Naive thymus-derived CD4-positive, alpha-beta T cell (primary cell): Measurements from ENCODE around the gene COTL1. TPM values are rescaled to one million over a fixed set of nuclear protein-coding genes. Genes with fewer than 3 reads are reported as not detected.

Source experiments
- ATAC-seq: fragments of 150-1000 bp; cut with Tn5 transposase; 2 replicates; pipeline ENCODE4 v1.10.0; 2021; ENCODE audit warnings: mild to moderate bottlenecking, moderate library complexity
- CTCF ChIA-PET: fragments of 350-600 bp; sonication (Branson Sonifier 250); formaldehyde crosslinking; loops from one replicate; lab custom pipeline; 2021; ENCODE audit warnings: antibody characterized with exemption; lab: Charles Lee
- POLR2A ChIA-PET: fragments of 350-600 bp; sonication (Branson Sonifier 250); formaldehyde crosslinking; loops from one replicate; lab custom pipeline; 2021; ENCODE audit warnings: antibody characterized with exemption, inconsistent platforms; lab: Charles Lee
- DNase-seq, 9 donors: peaks; one replicate each; pipeline versions ENCODE4 v3.0.0 to v3.0.0-alpha.2; 2020 to 2022; ENCODE audit warnings: mixed read lengths in 1 of 9
- H3K27ac ChIP-seq: one replicate; pipeline ENCODE4 v1.7.0; 2013; ENCODE audit warnings: mild to moderate bottlenecking, low read depth, low read length, moderate library complexity
- H3K27me3 ChIP-seq, 2 donors: one replicate each; pipeline ENCODE4 v1.7.0; 2013; ENCODE audit warnings: low read length in 2 of 2, mild to moderate bottlenecking in 2 of 2, moderate library complexity in 2 of 2; ENCODE audit not compliant: control insufficient read depth in 2 of 2, insufficient read depth in 2 of 2
- H3K36me3 ChIP-seq, 3 experiments: 1 replicate in 2 of 3; 2 replicates in 1 of 3; pipeline ENCODE4 v1.7.0; 2013; ENCODE audit warnings: low read length in 3 of 3, mild to moderate bottlenecking in 3 of 3, moderate library complexity in 1 of 3; ENCODE audit not compliant: insufficient read depth in 3 of 3, control insufficient read depth in 2 of 3
- H3K4me1 ChIP-seq, 2 donors: one replicate each; pipeline ENCODE4 v1.7.0; 2013; ENCODE audit warnings: low read length in 2 of 2, mild to moderate bottlenecking in 2 of 2, moderate library complexity in 1 of 2; ENCODE audit not compliant: control insufficient read depth in 2 of 2, insufficient read depth in 2 of 2
- H3K4me3 ChIP-seq: 2 replicates; pipeline ENCODE4 v1.7.0; 2013; ENCODE audit warnings: mild to moderate bottlenecking, low read length
- H3K9me3 ChIP-seq, 3 experiments: 1 replicate in 2 of 3; 2 replicates in 1 of 3; pipeline ENCODE4 v1.7.0; 2013; ENCODE audit warnings: low read length in 3 of 3; ENCODE audit not compliant: control insufficient read depth in 2 of 3
- H3K27ac Mint-ChIP-seq, 9 donors: one replicate each; pipeline ENCODE4 v1.8.0; 2020 to 2022; ENCODE audit warnings: mixed read lengths in 9 of 9, mild to moderate bottlenecking in 8 of 9, moderate library complexity in 5 of 9, inconsistent platforms in 2 of 9
- H3K27me3 Mint-ChIP-seq, 5 donors: one replicate each; pipeline ENCODE4 v1.8.0; 2021 to 2022; ENCODE audit warnings: mixed read lengths in 5 of 5, mild to moderate bottlenecking in 1 of 5
- H3K36me3 Mint-ChIP-seq, 5 donors: one replicate each; pipeline ENCODE4 v1.8.0; 2020 to 2022; ENCODE audit warnings: mixed read lengths in 5 of 5, mild to moderate bottlenecking in 3 of 5, inconsistent platforms in 1 of 5
- H3K4me1 Mint-ChIP-seq, 7 donors: one replicate each; pipeline ENCODE4 v1.8.0; 2020 to 2022; ENCODE audit warnings: mixed read lengths in 7 of 7, mild to moderate bottlenecking in 3 of 7, inconsistent platforms in 1 of 7
- H3K4me3 Mint-ChIP-seq, 10 donors: one replicate each; pipeline ENCODE4 v1.8.0; 2020 to 2022; ENCODE audit warnings: mild to moderate bottlenecking in 10 of 10, mixed read lengths in 10 of 10, moderate library complexity in 6 of 10, inconsistent platforms in 2 of 10
- H3K9me3 Mint-ChIP-seq, 11 donors: one replicate each; pipeline ENCODE4 v1.8.0; 2020 to 2022; ENCODE audit warnings: mixed read lengths in 11 of 11, mild to moderate bottlenecking in 4 of 11, inconsistent platforms in 1 of 11, moderate library complexity in 1 of 11
- intact Hi-C, 2 donors: fragments of 100-400 bp; cut with micrococcal nuclease; formaldehyde crosslinking; loops; one replicate each; pipeline ENCODE4 v1.15.1; 2023
- polyA plus RNA-seq, 2 donors: library from polyadenylated mRNA; unstranded; fragments of 300-500 nt; fragmentation: Illumina TruSeq; gene quantifications; one replicate each; pipeline ENCODE4 v1.2.3, GENCODE V29; 2021
- total RNA-seq, 6 experiments: library from RNA in 5 of 6; stranded (reverse) in 5 of 6; gene quantifications; 1 replicate in 5 of 6; 2 replicates in 1 of 6; pipeline ENCODE4 v1.2.3 and lab custom pipeline; 2021 to 2026

COTL1 gene
- total and polyA plus RNA-seq, 7 experiments from 2014 or later: 84.2 to 704 (median 268) TPM

GRCh38 chr16:84532855-84533486 is 84.9 kb downstream of the COTL1 start:
- Mint-ChIP-seq H3K27ac (peak overlapping the region in 1 of 9 donors; percentile 20), H3K9me3 (peaks cover 0 to 20% (median 6%) of the 10 kb centered on the region in 11 donors), H3K27me3 (no peaks in the 10 kb centered on the region), H3K36me3 (peaks cover 0 to 66% (median 25%) of the 10 kb centered on the region in 5 donors), H3K4me1 (peaks cover 8 to 40% (median 16%) of the 10 kb centered on the region in 7 donors), H3K4me3 (no peak overlapping the region)
- DNase-seq: no peak
- CTCF ChIA-PET: interaction anchor here (1.1 kb wide), 1 partner anchor 9 kb away, joined by 3 read pairs; no protein-coding TSS in a partner anchor
- POLR2A ChIA-PET: interaction anchor here (0.6 to 1.3 kb wide), 6 partner anchors 7 to 36 kb away, joined by 3 read pairs; no protein-coding TSS in a partner anchor
- Histone ChIP-seq H3K9me3 (peaks cover 0 to 8% (median 0%) of the 10 kb centered on the region in 3 experiments), H3K4me1 (no peaks in the 10 kb centered on the region), H3K27ac (no peak overlapping the region), H3K4me3 (no peak overlapping the region), H3K27me3 (no peaks in the 10 kb centered on the region), H3K36me3 (peaks cover 0 to 9% (median 0%) of the 10 kb centered on the region in 3 experiments)
- intact Hi-C loops: no loop called here
- no peak for ATAC-seq

GRCh38 chr16:84532291-84532724 is 85.6 kb downstream of the COTL1 start:
- intact Hi-C loops: no loop called here
- Mint-ChIP-seq H3K27me3 (no peaks in the 10 kb centered on the region), H3K36me3 (peaks cover 0 to 63% (median 26%) of the 10 kb centered on the region in 5 donors), H3K4me3 (no peak overlapping the region), H3K27ac (peak overlapping the region in 3 of 9 donors; percentile 19 to 60 (median 50)), H3K9me3 (peaks cover 0 to 20% (median 6%) of the 10 kb centered on the region in 11 donors), H3K4me1 (peaks cover 8 to 35% (median 16%) of the 10 kb centered on the region in 7 donors)
- Histone ChIP-seq H3K9me3 (peaks cover 0 to 8% (median 0%) of the 10 kb centered on the region in 3 experiments), H3K36me3 (peaks cover 0 to 9% (median 0%) of the 10 kb centered on the region in 3 experiments), H3K27ac (no peak overlapping the region), H3K4me3 (no peak overlapping the region), H3K4me1 (no peaks in the 10 kb centered on the region), H3K27me3 (no peaks in the 10 kb centered on the region)
- ChIA-PET CTCF (interaction anchor here (0.6 to 1.1 kb wide), 2 partner anchors 8 to 236 kb away, joined by 3 read pairs; no protein-coding TSS in a partner anchor), POLR2A (interaction anchor here (0.7 to 1.3 kb wide), 5 partner anchors 8 to 37 kb away, joined by 3 read pairs; no protein-coding TSS in a partner anchor)
- ATAC-seq (peak; percentile 22), DNase-seq (no peak)

GRCh38 chr16:84531671-84532111 is 86.2 kb downstream of the COTL1 start:
- no peaks in the 10 kb centered on the region for H3K4me1 ChIP-seq
- Mint-ChIP-seq H3K4me1 (peaks cover 7 to 36% (median 16%) of the 10 kb centered on the region in 7 donors), H3K27me3 (no peaks in the 10 kb centered on the region), H3K27ac (peak overlapping the region in 3 of 9 donors; percentile 38 to 60 (median 56)), H3K9me3 (peaks cover 0 to 20% (median 6%) of the 10 kb centered on the region in 11 donors), H3K36me3 (peaks cover 0 to 63% (median 29%) of the 10 kb centered on the region in 5 donors), H3K4me3 (no peak overlapping the region)
- H3K9me3 ChIP-seq: peaks cover 0 to 8% (median 0%) of the 10 kb centered on the region in 3 experiments
- H3K4me3 ChIP-seq: no peak overlapping the region
- no peak overlapping the region for H3K27ac ChIP-seq
- no peaks in the 10 kb centered on the region for H3K27me3 ChIP-seq
- DNase-seq: no peak
- intact Hi-C loops: no loop called here
- H3K36me3 ChIP-seq: peaks cover 0 to 9% (median 0%) of the 10 kb centered on the region in 3 experiments
- POLR2A ChIA-PET: interaction anchor here (1.0 kb wide), 1 partner anchor 9 kb away, joined by 3 read pairs; no protein-coding TSS in a partner anchor
- CTCF ChIA-PET: no interaction called here
- ATAC-seq: no peak

- Histone ChIP-seq H3K27ac (no peak overlapping the region), H3K36me3 (peaks cover 0 to 9% (median 0%) of the 10 kb centered on the region in 3 experiments), H3K9me3 (peaks cover 0 to 8% (median 0%) of the 10 kb centered on the region in 3 experiments), H3K4me3 (no peak overlapping the region), H3K4me1 (no peaks in the 10 kb centered on the region), H3K27me3 (no peaks in the 10 kb centered on the region)
- no peaks in the 10 kb centered on the region for H3K27me3 Mint-ChIP-seq
- ChIA-PET CTCF (interaction anchor here (1.9 kb wide), 1 partner anchor 9 kb away, joined by 6 read pairs; no protein-coding TSS in a partner anchor), POLR2A (no interaction called here)
- no peak overlapping the region for H3K27ac Mint-ChIP-seq
- peaks cover 4 to 28% (median 15%) of the 10 kb centered on the region in 7 donors for H3K4me1 Mint-ChIP-seq
- H3K36me3 Mint-ChIP-seq: peaks cover 0 to 62% (median 29%) of the 10 kb centered on the region in 5 donors
- H3K4me3 Mint-ChIP-seq: no peak overlapping the region
- ATAC-seq (no peak), DNase-seq (no peak)
- intact Hi-C loops: no loop called here
- H3K9me3 Mint-ChIP-seq: peaks cover 0 to 20% (median 6%) of the 10 kb centered on the region in 11 donors
These were observed 87.3 kb downstream of the COTL1 start for GRCh38 chr16:84530590-84530989.

DNA sequence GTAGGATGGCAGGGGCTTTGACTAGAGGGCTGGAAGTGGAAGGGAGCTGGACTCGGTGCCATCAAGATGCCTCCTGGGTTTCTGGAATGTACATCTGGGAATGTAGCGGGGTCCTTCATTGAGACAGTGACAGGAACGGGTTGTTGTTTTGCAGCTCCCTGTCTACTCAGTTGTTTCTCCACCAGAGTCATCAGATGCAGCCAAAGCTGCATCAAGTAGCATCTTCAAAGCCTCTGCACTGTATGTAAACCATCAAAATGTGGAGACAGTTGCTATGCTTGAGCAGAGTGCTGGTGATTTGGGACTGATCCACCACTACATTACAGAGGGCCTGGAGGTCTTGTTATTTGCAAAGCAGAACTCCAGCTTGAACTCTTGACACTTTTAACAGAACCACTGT is 88.3 kb downstream of the COTL1 start:
- Mint-ChIP-seq H3K27me3 (no peaks in the 10 kb centered on the region), H3K9me3 (peaks cover 0 to 20% (median 6%) of the 10 kb centered on the region in 11 donors), H3K4me3 (no peak overlapping the region), H3K36me3 (peaks cover 0 to 59% (median 29%) of the 10 kb centered on the region in 5 donors), H3K27ac (no peak overlapping the region), H3K4me1 (peaks cover 2 to 28% (median 14%) of the 10 kb centered on the region in 7 donors)
- Histone ChIP-seq H3K4me1 (no peaks in the 10 kb centered on the region), H3K9me3 (peaks cover 0 to 8% (median 0%) of the 10 kb centered on the region in 3 experiments), H3K27ac (no peak overlapping the region), H3K27me3 (no peaks in the 10 kb centered on the region), H3K36me3 (peaks cover 0 to 9% (median 0%) of the 10 kb centered on the region in 3 experiments), H3K4me3 (no peak overlapping the region)
- no peak for ATAC-seq
- ChIA-PET POLR2A (interaction anchor here (1.1 to 2.6 kb wide), 2 partner anchors 9 to 11 kb away, joined by 3 to 10 read pairs; no protein-coding TSS in a partner anchor), CTCF (interaction anchor here (0.8 to 1.9 kb wide), 3 partner anchors 10 to 206 kb away, joined by 3 to 6 read pairs (median 3); no protein-coding TSS in a partner anchor)
- no peak for DNase-seq
- intact Hi-C loops: no loop called here

- CTCF ChIA-PET: interaction anchor here (1.0 to 1.4 kb wide), 3 partner anchors 8 to 12 kb away, joined by 3 to 4 read pairs (median 3); no protein-coding TSS in a partner anchor
- no peak for ATAC-seq
- H3K36me3 Mint-ChIP-seq: peaks cover 0 to 57% (median 29%) of the 10 kb centered on the region in 5 donors
These were observed 89.6 kb downstream of the COTL1 start for GRCh38 chr16:84528322-84528721.

More at GRCh38 chr16:84528322-84528721, 89.6 kb downstream of the COTL1 start:
- POLR2A ChIA-PET: interaction anchor here (1.0 to 2.6 kb wide), 5 partner anchors 9 to 14 kb away, joined by 3 to 10 read pairs (median 3); no protein-coding TSS in a partner anchor
- Mint-ChIP-seq H3K4me1 (peaks cover 2 to 29% (median 14%) of the 10 kb centered on the region in 7 donors), H3K27me3 (no peaks in the 10 kb centered on the region), H3K27ac (peak overlapping the region in 1 of 9 donors; percentile 28), H3K9me3 (peaks cover 0 to 20% (median 6%) of the 10 kb centered on the region in 11 donors), H3K4me3 (no peak overlapping the region)
- Histone ChIP-seq H3K36me3 (peaks cover 0 to 9% (median 0%) of the 10 kb centered on the region in 3 experiments), H3K4me3 (no peak overlapping the region), H3K27ac (no peak overlapping the region), H3K9me3 (peaks cover 0 to 8% (median 0%) of the 10 kb centered on the region in 3 experiments), H3K4me1 (no peaks in the 10 kb centered on the region), H3K27me3 (no peaks in the 10 kb centered on the region)
- intact Hi-C loops: no loop called here
- no peak for DNase-seq
